NCI-H748 (cell line): ENCODE measurements around the gene VAPA.
"Not testable (repeated sequence)": the region's sequence is repeated elsewhere in the genome, so short reads cannot be mapped to it uniquely, and the experiment has no call there.

ENCODE experiments used
- DNase-seq: peaks from one replicate; lab custom pipeline; 2025; ENCODE audit not compliant: unreplicated experiment; lab: John Stamatoyannopoulos, UW

The VAPA gene

GRCh38 chr18:9885170-9886004, 28.4 kb upstream of the VAPA start, which contains the start of gene TXNDC2:
Gene TXNDC2, plus strand, starts transcription at chr18:9885973. Its CDS starts 708 bp downstream, at chr18:9886681.
- DNase-seq = no peak

- DNase-seq = no peak
Measured at GRCh38 chr18:9886005-9886348, 27.8 kb upstream of the VAPA start.

- no peak for DNase-seq
Measured at GRCh38 chr18:9887992-9888391, 25.8 kb upstream of the VAPA start.

DNA sequence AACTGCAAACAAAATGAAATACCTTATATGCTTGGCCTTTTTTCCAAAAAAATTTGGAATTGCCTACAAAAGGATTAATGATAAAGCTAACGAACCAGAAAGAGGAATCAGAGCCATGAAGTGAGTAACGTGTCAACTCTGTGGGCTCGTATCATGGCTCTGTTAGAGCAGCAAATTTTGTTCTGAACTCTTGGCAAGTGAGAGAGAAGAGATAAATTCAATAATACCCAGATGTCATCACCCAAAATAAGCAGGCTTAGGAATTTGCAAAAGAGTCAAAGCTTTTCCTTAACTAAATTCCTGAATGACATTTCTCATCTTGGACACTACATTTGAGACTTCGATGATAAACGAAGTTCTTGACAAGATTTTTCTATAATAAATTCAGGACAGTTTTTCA, 23.6 kb upstream of the VAPA start:
- DNase-seq = no peak

DNA sequence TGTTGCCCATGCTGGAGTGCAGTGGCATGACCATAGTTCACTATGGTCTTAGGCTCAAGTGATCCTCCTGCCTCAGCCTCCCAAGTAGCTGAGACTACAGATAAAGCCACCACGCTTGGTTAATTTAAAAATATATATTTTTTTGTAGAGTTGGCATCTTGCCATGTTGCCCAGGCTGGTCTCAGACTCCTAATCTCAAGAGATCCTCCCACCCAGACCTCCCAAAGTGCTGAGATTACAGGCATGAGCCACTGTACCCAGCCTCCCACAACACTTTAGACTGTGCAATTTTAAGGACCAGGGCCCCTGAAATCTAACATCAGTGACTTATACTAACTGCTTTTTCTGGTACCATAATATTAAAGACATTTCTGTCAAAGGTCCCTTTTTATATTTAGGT, 22.9 kb upstream of the VAPA start:
- no peak for DNase-seq

GRCh38 chr18:9891515-9891914, 22.3 kb upstream of the VAPA start:
- DNase-seq = not testable (repeated sequence)

GRCh38 chr18:9894454-9895068, 19.3 kb upstream of the VAPA start:
- no peak for DNase-seq

GRCh38 chr18:9897129-9897528, 16.7 kb upstream of the VAPA start:
- DNase-seq = no peak

DNA sequence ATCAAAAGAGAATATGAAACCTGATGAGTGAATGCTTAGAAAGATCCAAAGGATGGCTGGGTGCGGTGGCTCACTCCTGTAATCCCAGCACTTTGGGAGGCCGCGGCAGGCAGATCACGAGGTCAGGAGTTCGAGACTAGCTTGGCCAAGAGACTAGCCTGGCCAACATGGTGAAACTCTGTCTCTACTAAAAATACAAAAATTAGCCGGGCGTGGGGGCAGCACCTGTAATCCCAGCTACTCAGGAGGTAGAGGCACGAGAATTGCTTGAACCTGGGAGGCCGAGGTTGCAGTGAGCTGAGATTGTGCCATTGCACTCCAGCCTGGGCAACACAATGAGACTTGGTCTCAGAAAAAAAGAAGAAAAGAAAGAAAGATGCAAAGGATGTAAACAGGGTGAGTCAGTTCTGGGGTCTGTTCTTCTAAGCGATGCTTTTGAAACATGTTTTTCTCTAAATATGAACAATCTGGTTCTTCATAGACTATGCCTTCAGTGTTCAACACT, 16.0 kb upstream of the VAPA start:
- DNase-seq = not testable (repeated sequence)

GRCh38 chr18:9898792-9899549, 14.8 kb upstream of the VAPA start:
- no peak for DNase-seq

GRCh38 chr18:9899550-9899930, 14.3 kb upstream of the VAPA start:
- not testable (repeated sequence) for DNase-seq

- no peak for DNase-seq
Measured at GRCh38 chr18:9900699-9901098, 13.1 kb upstream of the VAPA start.

DNA sequence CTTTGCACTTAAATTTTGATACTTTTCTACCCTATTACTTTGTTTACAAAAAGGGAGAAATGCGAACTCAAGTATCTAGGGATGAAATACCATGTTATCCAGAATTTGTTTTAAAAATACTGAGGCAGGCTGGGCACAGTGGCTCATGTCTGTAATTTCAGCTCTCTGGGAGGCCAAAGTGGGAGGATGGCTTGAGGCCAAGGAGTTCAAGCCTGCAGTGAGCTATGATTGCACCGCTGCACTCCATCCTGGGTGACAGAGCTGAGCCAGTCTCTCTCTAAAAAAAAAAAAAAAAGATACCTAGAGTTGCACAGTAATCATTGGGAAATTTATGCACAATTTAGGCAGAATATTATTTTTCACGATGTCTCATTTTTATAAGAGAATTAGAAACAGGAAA, 12.4 kb upstream of the VAPA start:
- DNase-seq = no peak

- DNase-seq = not testable (repeated sequence)
Measured at GRCh38 chr18:9902264-9902663, 11.6 kb upstream of the VAPA start.

GRCh38 chr18:9902832-9903231, 11.0 kb upstream of the VAPA start:
- no peak for DNase-seq

DNA sequence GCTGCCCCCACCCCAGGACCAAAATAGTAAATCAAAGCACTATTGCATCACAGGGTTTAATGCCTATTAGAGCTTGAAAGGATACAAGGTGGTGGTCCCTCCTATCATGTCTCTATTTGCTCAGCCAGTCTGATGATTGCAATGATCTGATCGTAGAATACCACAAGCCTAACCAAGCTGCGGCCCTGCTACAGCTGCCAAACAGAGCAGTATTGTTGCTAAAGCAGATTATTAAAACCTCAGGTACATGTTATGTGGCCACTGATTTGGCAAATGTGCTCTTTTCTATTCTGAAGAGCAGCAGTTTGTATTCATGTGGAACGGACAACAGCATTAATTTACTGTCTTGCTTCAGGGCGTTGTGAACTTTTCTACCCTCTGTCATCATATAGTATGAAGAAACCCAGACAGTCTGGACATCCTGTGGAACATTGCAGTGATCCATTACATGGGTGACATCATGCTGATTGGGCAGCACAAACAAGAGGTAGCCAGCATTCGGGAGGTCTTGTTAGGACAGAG, 8.4 kb upstream of the VAPA start:
- no peak for DNase-seq

GRCh38 chr18:9906481-9906880, 7.3 kb upstream of the VAPA start:
- no peak for DNase-seq

GRCh38 chr18:9907867-9908266, 5.9 kb upstream of the VAPA start:
- DNase-seq = no peak

DNA sequence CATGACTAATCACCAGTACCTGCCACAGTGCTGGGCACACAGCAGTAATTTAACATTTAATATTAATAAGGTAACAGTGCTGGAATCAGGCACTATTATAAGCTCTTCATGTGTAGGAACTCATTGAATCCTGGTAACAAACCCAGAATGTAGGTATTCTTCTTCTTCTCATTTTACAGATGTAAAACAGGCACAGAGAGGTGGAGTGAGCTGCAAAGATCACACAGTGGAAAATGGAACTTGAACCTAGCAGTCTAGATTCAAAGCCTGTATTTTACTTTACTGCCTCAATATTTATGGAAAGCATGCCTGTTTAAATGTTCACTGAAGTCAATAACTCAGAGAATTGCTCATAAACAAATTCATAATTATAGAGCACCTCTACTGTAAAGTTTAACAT, 3.7 kb upstream of the VAPA start:
- no peak for DNase-seq

- no peak for DNase-seq
Measured at GRCh38 chr18:9910661-9911060, 3.2 kb upstream of the VAPA start.

- DNase-seq = no peak
Measured at GRCh38 chr18:9911226-9911625, 2.6 kb upstream of the VAPA start.

GRCh38 chr18:9912285-9912684, 1.5 kb upstream of the VAPA start:
- peak; percentile 39 for DNase-seq
